Panc1 (cell line): ENCODE results near the gene GLI3. TPM values are rescaled to one million over a fixed set of nuclear protein-coding genes. Genes with fewer than 3 reads are reported as not detected.

Experiments used
- ATAC-seq: fragments of 200-7000 bp; cut with Tn5 transposase; 2 replicates; pipeline ENCODE4 v1.9.1; 2020; ENCODE audit warnings: mild to moderate bottlenecking, moderate library complexity
- BruUV-seq: library from RNA; stranded (reverse); fragments of 400-500 nt; replicated peaks from 2 replicates; lab custom pipeline; 2021; lab: Mats Ljungman, UMichigan
- CTCF ChIA-PET: fragments of 300-600 bp; sonication (Branson Sonifier 250); formaldehyde crosslinking; loops from one replicate; lab custom pipeline; 2022; ENCODE audit warnings: antibody characterized with exemption; lab: Charles Lee
- POLR2A ChIA-PET: fragments of 300-600 bp; sonication (Branson Sonifier 250); formaldehyde crosslinking; loops from one replicate; lab custom pipeline; 2022; ENCODE audit warnings: antibody characterized with exemption; lab: Charles Lee
- DNase-seq: peaks from one replicate; pipeline ENCODE4 v3.0.0-alpha.2; 2010; ENCODE audit warnings: low read depth, low spot score
- H3K27ac ChIP-seq: 2 replicates; pipeline ENCODE4 v1.5.1; 2011; ENCODE audit warnings: mild to moderate bottlenecking, low read length, inconsistent platforms
- H3K27me3 ChIP-seq: fragments of 200-500 bp; sonication (Bioruptor generic); 2 replicates; pipeline ENCODE4 v1.6.0; 2014; ENCODE audit warnings: low read length, inconsistent platforms; ENCODE audit not compliant: control insufficient read depth, insufficient read depth
- H3K36me3 ChIP-seq: fragments of 200-500 bp; sonication (Bioruptor generic); 2 replicates; pipeline ENCODE4 v1.5.1; 2014; ENCODE audit warnings: inconsistent platforms, mild to moderate bottlenecking, low read length, moderate library complexity; ENCODE audit not compliant: control insufficient read depth, insufficient read depth
- H3K4me1 ChIP-seq: 2 replicates; pipeline ENCODE4 v1.5.1; 2011; ENCODE audit warnings: inconsistent platforms, mild to moderate bottlenecking, low read length, moderate library complexity; ENCODE audit not compliant: control insufficient read depth, insufficient read depth
- H3K4me3 ChIP-seq, 2 experiments: 2 replicates each; pipeline ENCODE4 v1.5.1; 2011 to 2012; ENCODE audit warnings: low read depth in 2 of 2, low read length in 2 of 2, mild to moderate bottlenecking in 2 of 2, inconsistent platforms in 1 of 2, moderate library complexity in 1 of 2
- H3K9me3 ChIP-seq: fragments of 200-500 bp; sonication (Bioruptor generic); 2 replicates; pipeline ENCODE4 v1.5.1; 2014; ENCODE audit warnings: low read depth, mild to moderate bottlenecking, inconsistent platforms, low read length, moderate library complexity; ENCODE audit not compliant: control insufficient read depth, insufficient read depth
- POLR2AphosphoS5 ChIP-seq: IDR thresholded peaks from 2 replicates; pipeline ENCODE4 v1.6.1; 2012; ENCODE audit warnings: mild to moderate bottlenecking, low read depth, low read length, moderate library complexity
- SIN3A ChIP-seq: IDR thresholded peaks from 2 replicates; pipeline ENCODE4 v1.6.1; 2012; ENCODE audit warnings: low read depth, mild to moderate bottlenecking, low read length, moderate library complexity, borderline replicate concordance; ENCODE audit not compliant: insufficient read depth
- TCF7L2 ChIP-seq: IDR thresholded peaks from 2 replicates; pipeline ENCODE4 v1.6.1; 2011; ENCODE audit warnings: mild to moderate bottlenecking, low read depth, low read length, inconsistent platforms
- in situ Hi-C: cut with HindIII; loops from 2 replicates; pipeline ENCODE4 v1.10.0; 2016; ENCODE audit warnings: low sequenced_read_pairs, low pct_unique_long_range_greater_than_20kb
- intact Hi-C: fragments of 100-400 bp; cut with micrococcal nuclease; formaldehyde crosslinking; loops from one replicate; pipeline ENCODE4 v1.10.0; 2022; ENCODE audit not compliant: unreplicated experiment
- total RNA-seq: library from RNA; stranded (reverse); gene quantifications from one replicate; pipeline ENCODE4 v1.2.1, GENCODE V29; 2021; ENCODE audit not compliant: unreplicated experiment
- TF ChIP-seq, protein P1 (sequence below): fragments of 450-650 bp; IDR thresholded peaks from 2 replicates; pipeline ENCODE4 v1.5.1; 2017; ENCODE audit warnings: mild to moderate bottlenecking
- TF ChIP-seq, protein P2 (sequence below), 2 experiments: IDR thresholded peaks; 2 replicates each; pipeline ENCODE4 v1.6.1; 2011 to 2012; ENCODE audit warnings: low read depth in 2 of 2, control low read depth in 1 of 2, low read length in 1 of 2, mild to moderate bottlenecking in 1 of 2, moderate library complexity in 1 of 2; ENCODE audit not compliant: insufficient read depth in 1 of 2

The GLI3 gene
- total RNA-seq, 1 experiment from 2014 or later: 3.7 TPM

DNA sequence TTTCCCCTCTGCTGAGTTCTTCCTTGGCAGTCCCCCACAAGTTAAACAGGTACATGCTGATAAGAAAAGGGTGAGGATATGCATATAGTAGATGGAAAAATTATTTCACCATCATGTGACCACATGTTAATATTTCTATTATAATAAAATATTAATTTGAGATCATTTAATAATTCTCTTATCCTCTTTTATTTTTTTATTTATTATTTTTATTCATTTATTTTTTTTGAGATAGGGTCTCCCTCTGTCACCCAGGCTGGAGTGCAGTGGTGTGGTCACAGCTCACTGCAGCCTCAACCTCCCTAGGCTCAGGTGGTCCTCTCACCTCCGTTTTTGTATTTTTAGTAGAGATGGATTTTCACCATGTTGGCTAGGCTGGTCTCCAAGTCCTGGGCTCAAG lies 11.6 kb upstream of the GLI3 start:
- no peak for ATAC-seq
- TF ChIP-seq POLR2AphosphoS5 (no peak), TCF7L2 (no peak), SIN3A (no peak)
- TF ChIP-seq, protein P1, sequence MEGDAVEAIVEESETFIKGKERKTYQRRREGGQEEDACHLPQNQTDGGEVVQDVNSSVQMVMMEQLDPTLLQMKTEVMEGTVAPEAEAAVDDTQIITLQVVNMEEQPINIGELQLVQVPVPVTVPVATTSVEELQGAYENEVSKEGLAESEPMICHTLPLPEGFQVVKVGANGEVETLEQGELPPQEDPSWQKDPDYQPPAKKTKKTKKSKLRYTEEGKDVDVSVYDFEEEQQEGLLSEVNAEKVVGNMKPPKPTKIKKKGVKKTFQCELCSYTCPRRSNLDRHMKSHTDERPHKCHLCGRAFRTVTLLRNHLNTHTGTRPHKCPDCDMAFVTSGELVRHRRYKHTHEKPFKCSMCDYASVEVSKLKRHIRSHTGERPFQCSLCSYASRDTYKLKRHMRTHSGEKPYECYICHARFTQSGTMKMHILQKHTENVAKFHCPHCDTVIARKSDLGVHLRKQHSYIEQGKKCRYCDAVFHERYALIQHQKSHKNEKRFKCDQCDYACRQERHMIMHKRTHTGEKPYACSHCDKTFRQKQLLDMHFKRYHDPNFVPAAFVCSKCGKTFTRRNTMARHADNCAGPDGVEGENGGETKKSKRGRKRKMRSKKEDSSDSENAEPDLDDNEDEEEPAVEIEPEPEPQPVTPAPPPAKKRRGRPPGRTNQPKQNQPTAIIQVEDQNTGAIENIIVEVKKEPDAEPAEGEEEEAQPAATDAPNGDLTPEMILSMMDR: no peak
- TF ChIP-seq, protein P2, sequence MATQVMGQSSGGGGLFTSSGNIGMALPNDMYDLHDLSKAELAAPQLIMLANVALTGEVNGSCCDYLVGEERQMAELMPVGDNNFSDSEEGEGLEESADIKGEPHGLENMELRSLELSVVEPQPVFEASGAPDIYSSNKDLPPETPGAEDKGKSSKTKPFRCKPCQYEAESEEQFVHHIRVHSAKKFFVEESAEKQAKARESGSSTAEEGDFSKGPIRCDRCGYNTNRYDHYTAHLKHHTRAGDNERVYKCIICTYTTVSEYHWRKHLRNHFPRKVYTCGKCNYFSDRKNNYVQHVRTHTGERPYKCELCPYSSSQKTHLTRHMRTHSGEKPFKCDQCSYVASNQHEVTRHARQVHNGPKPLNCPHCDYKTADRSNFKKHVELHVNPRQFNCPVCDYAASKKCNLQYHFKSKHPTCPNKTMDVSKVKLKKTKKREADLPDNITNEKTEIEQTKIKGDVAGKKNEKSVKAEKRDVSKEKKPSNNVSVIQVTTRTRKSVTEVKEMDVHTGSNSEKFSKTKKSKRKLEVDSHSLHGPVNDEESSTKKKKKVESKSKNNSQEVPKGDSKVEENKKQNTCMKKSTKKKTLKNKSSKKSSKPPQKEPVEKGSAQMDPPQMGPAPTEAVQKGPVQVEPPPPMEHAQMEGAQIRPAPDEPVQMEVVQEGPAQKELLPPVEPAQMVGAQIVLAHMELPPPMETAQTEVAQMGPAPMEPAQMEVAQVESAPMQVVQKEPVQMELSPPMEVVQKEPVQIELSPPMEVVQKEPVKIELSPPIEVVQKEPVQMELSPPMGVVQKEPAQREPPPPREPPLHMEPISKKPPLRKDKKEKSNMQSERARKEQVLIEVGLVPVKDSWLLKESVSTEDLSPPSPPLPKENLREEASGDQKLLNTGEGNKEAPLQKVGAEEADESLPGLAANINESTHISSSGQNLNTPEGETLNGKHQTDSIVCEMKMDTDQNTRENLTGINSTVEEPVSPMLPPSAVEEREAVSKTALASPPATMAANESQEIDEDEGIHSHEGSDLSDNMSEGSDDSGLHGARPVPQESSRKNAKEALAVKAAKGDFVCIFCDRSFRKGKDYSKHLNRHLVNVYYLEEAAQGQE (IDR thresholded peaks at IDR 0.05; ENCODE audit: insufficient read depth in 1 of 2, low read depth in 2 of 2, low read length in 1 of 2): no peak
- DNase-seq: no peak
- CTCF ChIA-PET: no interaction called here
- Histone ChIP-seq H3K9me3 (no peaks in the 10 kb centered on the region), H3K4me3 (no peak overlapping the region), H3K27me3 (no peaks in the 10 kb centered on the region), H3K4me1 (no peaks in the 10 kb centered on the region), H3K27ac (no peak overlapping the region), H3K36me3 (no peaks in the 10 kb centered on the region)
- BruUV-seq: no TSS peak
- intact Hi-C loops (no loop called here), in situ Hi-C loops (no loop called here)
- POLR2A ChIA-PET: no interaction called here

DNA sequence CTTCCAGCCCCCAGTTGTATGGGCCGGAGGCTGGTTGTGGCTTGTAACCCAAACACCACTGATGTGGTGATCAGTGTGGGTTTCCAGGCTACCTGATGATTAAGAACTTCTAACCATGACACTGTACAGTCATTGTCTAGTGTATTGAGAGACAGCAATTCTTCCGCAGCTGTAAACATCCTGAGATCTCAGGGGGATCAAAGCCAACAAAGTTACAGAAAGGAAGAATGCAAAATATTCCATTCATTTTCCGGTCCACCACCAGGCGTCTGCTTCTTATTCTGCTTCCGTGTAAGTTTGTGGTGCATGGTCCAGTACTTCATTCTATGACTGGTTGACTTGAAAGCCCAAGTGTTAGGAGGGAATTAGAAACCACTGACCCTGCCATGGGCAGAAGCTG lies 10.3 kb upstream of the GLI3 start:
- Histone ChIP-seq H3K4me1 (no peaks in the 10 kb centered on the region), H3K27me3 (no peaks in the 10 kb centered on the region), H3K4me3 (no peak overlapping the region), H3K9me3 (no peaks in the 10 kb centered on the region), H3K27ac (no peak overlapping the region), H3K36me3 (no peaks in the 10 kb centered on the region)
- in situ Hi-C loops: no loop called here
- DNase-seq: no peak
- no peak for ATAC-seq
- TF ChIP-seq POLR2AphosphoS5 (no peak), SIN3A (no peak), TCF7L2 (no peak)
- TF ChIP-seq, protein P1: no peak
- TF ChIP-seq, protein P2 (IDR thresholded peaks at IDR 0.05; ENCODE audit: insufficient read depth in 1 of 2, low read depth in 2 of 2, low read length in 1 of 2): no peak
- intact Hi-C loops: no loop called here
- POLR2A ChIA-PET: no interaction called here
- CTCF ChIA-PET: no interaction called here
- no TSS peak for BruUV-seq
